Activated effector memory CD4-positive, alpha-beta T cell treated with anti-CD3 and anti-CD28 coated beads, Interleukin-2, amount 50 U/mL, for 16 hours (primary cell): ENCODE results near the gene KRTAP25-1.

Experiments used
- DNase-seq: peaks from one replicate; pipeline ENCODE4 v3.0.0-alpha.2; 2020

KRTAP25-1 gene, protein sequence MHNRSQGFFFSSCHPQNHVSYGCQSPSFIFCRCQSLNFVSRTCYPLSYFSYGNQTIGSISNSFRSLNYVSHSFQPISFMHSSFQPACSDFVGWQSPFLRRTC

DNA sequence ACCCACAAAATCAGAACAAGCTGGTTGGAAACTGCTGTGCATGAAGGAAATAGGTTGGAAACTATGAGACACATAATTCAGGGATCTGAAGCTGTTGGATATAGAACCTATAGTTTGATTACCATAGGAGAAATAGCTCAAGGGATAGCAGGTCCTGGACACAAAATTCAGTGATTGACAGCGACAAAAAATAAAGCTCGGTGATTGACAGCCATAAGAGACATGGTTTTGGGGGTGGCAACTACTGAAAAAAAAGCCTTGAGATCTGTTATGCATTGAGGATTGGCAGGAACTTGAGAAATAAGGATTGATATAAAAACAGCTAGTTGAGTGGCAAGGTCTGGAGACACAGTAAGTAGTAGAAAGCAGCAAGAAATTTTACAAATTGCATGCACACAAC, at the start of gene KRTAP25-1:
TSS of gene KRTAP25-1 (minus strand) at position 300 of the 400 bp plus-strand sequence. CDS start at position 276, 24 bp downstream.
- no peak for DNase-seq

DNA sequence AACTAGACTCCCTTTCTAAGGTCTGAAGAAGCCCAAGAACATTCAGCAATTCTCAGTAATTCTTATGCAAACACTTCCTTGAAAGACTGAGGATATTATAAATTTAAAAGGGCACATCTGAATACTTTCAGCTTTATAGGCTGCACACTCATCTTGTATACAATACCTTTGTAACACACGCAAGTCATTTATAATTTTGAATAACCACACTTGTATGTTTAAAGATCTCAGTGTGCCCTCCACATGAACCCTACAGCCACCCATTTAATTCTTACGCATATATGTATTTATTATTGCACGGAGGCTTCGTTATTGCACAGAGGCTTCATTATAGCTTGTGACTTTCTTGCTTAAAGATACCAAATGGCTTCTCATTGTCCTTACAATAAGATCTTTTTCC, 49.4 kb upstream of the KRTAP25-1 start:
- DNase-seq: no peak

DNA sequence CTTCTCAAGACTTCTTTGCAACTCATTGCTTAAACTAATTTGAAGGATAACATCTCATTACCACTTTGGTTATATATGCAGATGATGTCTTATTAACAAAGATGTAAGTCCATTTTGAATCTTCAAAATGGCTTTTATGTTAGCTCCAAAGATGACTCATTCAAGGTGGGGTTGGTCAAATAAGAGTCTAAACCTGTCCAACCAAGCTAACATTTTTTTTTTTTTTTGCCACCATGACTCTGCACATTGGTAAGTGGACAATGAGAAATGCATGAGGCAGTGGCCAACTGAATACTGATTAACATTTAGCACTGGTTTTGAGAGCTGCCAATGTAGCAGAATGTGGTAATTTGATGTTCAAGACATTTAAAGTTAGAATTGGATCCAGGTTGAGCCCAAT, 48.5 kb upstream of the KRTAP25-1 start:
- DNase-seq: no peak

DNA sequence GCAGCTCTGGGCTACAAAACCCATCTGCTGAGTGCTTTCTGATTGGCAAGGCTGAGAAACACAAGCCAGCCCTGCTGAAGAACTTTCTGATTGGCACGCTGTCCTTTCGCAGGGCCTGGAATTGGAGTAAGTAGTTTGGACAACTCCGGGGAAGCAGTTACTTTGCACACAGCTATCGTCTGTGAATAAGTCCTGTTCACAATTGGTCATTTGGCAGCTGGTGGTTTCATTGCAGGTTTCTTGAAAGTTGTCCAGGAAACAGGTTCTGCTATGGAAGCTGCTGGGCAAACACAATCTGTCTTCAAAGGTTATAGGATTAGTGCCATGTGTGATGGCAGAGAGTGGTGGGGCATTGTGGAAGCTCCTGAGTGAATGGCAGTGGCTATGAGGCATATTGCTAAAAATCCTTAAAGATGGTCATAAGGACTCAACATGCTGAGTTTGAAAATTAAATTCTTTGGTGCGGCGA, 48.0 kb upstream of the KRTAP25-1 start, which contains the start of gene KRTAP27-1:
TSS of gene KRTAP27-1 (minus strand) at position 419 of the 469 bp plus-strand sequence. CDS start at position 393, 26 bp downstream.
- DNase-seq: no peak

DNA sequence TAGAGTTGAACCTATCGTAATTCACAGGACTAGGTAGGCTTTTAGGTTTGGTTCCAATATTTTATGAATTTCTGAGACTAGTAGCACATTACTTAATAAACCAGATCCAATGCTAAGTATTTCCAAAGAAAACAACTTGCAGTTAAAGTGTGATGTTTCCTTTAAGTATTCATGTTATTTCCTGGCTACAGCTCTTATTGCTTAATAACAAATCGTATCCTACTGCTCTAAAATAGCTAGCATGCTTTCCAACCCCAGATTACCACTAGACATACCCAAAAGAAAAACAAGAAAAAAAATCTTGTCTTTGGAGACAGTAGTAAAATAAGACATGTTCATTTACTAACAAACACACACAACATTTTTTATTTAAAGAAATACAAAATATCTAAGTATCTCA, 47.3 kb upstream of the KRTAP25-1 start:
- no peak for DNase-seq

DNA sequence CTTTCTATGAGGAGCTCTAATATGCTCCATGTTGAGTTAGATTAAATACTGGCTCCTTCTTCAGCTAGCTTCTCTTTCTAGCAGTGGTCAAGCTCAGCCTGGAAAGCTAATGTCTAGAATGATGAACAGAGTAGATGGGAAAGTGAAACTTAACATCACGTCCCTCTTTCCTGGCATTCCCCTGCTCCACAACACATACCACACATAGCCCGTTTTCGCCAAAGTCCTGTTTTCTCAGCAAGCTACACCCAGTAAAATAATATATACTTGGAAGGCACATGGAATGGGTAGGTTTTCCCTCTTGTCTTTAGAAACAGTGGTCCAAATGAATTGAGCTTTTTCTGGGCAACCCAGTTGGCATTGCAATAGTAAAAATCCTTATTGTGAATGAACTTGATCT, 44.4 kb upstream of the KRTAP25-1 start:
- DNase-seq: no peak

DNA sequence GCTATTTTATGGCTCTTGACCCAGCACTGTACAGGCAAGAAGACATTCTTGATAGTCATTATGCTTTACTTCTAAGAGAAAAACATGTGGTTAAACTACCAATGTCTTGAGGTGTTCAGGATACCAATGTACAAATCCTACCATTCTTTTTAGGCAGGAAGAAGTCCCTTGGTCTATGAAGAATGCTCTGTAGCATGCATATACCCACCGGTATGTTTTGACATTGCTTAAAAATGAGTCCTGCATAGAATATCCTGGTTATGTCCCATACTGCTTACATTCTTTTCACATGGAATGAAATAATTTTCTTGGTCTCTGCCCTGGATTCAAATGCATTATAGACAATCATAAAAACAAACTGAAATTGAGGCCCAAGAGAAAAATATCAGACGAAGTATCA, 43.4 kb upstream of the KRTAP25-1 start:
- no peak for DNase-seq

DNA sequence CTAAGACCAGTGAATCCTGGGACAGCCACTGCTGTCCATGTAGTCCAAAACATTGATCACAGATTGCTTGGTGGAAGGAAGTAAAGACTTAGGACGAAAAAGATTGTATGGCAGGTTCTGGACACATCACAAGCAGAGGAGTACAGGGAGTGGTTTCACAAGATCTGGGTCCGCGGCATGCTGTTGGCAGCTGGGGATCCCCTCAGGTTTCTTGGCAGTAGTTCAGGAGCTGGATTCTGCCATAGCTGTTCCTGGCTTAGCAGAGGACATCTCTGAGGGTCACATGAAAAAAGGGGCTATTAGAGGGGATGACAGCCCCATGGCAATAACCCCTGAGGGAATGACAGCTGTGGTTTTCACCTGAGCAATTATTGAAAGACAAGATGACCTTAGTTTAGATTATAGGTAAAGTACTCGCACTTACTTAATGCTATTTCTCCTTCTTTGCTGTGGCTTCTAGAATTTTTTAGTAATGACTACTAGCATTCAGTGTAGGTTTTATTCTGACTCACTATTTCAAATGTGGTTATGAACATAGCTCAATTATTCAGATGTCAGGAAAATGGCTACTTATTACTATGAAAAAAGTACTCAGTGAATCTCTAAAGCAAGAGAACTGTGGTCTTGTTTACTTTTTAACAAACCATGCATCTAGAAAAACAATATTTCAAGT, 40.0 kb upstream of the KRTAP25-1 start:
- no peak for DNase-seq

DNA sequence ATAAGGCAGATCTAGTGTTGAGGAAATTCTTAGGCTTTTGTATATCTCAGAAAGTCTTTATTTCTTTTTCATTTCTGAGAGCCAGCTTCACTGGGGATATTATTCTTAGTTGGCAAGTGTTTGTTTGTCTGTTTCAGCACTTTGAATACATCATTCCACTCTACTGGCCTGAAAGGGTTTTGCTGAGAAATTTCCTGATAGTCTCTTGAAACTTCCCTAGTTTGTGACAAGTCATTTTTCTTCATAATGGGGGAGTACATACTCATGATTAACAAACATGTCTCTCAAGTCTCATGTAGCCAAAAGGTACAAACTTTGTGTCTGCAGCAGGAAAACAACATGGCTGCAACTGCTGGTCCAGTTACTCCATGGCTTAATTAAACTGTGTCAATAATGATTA, 37.1 kb upstream of the KRTAP25-1 start:
- no peak for DNase-seq

DNA sequence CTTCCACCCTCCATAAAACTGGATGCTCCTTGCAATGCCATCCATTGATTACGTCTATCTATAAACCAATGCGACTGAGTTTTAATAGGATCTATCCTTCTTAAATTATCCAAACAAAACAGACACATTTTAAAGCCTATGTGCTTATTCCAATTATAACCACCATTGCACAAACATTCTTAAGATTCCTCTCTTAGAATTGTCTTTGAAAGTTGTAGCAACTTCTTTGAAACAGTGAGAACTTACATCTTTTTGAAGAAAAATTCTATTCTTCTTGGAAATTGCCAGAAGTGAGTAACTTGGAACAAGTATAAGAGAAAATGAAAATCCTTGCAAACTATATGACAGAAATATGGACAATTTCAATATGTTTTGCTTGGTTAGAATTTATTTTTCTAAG, 30.9 kb upstream of the KRTAP25-1 start, which contains the start of gene KRTAP26-1:
TSS of gene KRTAP26-1 (minus strand) at position 101 of the 400 bp plus-strand sequence. CDS start 280 bp downstream, outside the sequence.
- no peak for DNase-seq

DNA sequence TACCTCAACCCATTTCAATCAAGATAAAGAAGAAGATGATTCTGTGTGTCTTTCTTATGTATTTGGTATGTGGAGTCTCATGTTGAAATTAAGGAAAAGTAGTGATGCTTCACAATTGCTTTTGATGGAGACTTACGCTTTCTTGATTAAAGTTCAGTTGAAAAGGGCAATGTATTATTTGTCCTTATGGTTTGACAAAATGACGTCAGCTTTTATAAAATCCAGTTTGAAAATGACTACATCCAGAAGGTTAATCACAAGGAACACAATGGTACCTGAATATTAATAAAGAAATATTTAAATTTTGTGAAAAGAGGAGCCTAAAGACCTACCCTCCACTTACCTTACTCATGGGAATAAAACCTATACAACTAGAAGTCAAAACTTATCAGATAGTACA, 26.4 kb upstream of the KRTAP25-1 start:
- no peak for DNase-seq

DNA sequence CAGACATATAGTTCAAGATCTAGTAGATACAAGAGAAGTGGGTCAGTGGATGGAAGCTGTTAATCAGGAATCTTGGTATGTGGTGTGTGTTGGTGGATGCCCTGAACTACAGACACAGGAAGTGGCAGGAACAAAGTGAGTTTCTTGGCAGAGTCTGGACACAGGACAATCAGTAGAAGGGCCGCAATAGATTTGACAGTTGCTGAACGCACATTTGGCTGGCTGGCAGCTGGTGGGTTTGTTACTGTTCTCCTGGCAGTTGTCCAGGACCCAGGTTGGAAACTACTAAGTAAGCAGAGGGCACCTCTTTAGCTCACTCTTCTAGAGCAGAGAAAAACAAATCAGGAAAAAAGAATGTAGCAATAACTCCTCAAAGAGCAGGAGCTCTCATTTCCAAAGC, 17.6 kb upstream of the KRTAP25-1 start:
- no peak for DNase-seq

DNA sequence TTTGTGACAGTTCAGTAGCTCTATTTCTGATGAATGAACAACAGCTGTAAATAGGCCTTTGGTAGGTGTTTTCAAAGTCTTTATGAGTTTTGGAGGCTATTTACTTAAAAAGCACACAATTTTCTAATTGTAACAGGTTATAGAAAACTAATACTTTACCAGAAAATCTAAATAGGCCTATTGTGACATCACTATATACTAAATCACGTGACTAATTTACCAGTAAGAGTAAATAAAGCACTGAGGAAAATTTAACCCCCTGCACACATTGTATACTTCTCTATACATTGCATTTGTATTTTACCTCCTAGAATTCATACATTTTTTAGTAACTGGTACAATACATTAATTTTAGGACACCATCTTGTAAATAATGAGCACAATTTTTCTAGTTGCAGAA, 15.8 kb upstream of the KRTAP25-1 start:
- DNase-seq: no peak

DNA sequence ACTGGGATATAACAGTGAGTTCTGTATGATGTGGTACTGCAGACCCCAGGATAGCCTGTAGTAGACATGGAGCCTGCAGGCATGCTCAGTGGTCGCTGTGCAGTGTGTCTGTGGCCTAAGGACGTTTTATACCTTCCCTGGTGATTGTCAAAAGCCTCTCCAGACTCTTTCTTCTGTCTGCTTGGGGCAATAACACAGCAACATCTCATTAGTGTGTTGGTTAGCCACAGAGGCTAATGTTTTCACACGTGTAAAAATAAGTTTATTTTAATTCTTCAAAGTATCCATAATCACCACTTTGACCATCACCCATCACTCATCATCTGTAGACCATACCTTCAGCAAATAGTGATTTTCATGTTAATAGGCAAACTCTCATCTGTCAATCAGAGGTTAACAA, 6.5 kb downstream of the KRTAP25-1 start, which contains the start of gene KRTAP24-1:
TSS of gene KRTAP24-1 (minus strand) at position 101 of the 400 bp plus-strand sequence. CDS start at position 83, 18 bp downstream.
- no peak for DNase-seq

DNA sequence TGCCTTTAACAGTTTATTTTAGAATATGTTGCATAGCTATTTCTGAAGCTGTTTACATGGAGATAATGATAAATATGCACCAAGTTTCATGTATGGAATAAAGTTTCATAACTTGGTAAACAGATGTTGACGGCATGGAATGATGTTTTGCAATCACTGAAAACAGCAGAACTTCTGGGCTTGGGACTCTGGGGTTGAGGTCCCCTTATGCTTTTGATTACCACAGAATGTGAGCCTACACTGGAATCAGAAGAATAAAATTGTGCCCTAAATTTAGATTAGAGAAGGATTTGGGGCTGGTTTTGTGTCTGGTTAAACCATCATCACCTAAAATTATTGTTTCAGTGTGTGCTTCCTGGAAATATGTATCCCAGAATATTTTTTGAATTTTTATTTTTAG, 17.7 kb downstream of the KRTAP25-1 start:
- no peak for DNase-seq

DNA sequence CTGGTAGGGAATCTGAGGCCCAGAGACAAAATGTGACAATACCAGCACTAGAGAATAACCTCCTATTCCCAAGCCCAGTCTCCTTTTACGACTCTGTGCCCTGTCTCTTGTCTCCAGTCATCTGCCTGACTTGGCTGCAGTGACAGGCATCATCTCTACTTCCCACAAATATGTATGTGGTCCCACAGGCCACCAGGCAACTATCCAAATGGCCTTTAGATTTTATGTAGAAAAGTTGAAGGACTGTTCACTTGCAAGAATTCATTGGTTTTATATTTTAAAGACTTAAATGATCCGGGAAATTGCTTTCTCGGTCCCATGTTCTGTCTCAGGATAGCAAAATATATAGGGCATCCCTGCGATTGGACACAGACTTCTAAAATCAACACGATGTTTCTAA, 18.2 kb downstream of the KRTAP25-1 start:
- no peak for DNase-seq

DNA sequence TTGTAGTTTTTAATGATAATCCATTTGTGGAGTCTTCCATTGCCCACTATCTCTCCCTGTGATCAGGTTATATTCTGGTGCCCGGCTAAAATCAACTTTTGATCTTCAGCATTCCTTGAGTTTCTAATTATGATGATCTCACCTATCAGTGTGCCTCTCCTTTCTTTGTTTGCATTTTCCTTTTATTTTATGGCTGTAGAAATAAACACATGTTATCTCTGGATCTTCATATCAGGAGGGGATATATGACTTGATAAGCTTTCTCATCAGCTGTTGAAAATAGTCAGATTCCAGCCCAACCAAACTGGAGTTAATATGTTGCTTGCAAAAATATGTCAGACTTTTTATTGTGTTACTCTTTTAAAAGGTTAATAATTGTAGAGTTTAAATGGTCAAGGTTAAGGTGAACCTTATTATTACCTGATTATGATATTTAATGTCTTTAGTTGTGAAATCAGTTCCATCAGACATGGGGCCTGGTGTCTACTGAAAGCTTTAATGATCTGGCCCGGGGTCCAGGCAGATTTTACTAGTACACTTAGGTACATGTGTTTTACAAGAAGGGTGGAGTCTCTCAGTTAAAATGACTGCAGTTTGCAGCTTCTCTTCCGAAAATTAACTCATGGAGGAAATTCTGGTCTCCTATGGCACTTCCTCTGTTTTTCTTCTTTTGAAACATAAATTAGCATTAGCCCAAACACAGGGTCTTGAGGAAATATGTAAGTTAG, 19.3 kb downstream of the KRTAP25-1 start:
- DNase-seq: no peak

DNA sequence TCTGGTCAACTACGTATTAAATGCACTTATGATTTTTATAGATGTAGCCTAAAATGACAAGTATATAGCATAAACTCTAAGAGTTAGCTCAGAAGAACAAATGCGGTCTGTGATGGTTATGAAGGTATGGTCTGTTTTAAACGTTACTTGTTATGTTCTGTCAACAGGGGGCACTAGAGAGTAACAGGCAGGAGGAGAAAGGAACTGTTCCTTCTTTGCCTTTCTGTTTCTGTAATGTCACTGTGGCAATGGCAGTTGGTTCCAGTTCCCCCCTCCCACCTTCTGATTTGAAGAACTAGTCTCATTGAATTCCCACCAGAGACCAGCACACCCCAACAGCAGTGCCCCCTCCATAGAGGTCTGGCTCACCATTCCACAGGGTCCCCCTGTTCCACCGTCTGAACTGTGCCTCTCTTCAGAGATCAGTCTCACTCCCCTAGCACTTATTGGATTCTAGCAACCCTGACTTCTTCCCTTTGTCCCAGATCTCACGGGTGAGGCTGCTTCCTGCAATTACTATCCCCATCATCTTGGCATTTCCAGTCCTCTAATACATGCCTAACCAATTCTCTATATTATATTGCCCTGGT, 20.6 kb downstream of the KRTAP25-1 start:
- DNase-seq: no peak

DNA sequence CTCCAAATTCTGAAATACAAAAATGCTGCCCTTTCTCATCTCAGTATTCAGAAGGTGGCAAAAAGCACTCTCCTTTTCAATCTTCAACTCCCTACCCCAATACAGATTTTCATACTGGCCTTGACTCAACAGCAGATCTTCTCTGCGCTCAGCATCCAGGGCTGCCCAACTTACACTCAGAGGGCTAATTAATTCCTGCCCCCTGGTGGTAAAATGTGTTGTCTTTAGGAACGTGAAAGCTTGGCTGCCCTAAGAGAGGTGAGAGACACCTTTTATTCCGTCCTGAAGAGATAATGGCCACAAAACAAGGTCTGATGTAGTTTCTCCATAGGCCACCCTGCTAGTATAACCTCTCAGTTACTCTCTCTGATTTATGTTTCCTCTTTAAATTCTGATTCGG, 31.5 kb downstream of the KRTAP25-1 start:
- no peak for DNase-seq

DNA sequence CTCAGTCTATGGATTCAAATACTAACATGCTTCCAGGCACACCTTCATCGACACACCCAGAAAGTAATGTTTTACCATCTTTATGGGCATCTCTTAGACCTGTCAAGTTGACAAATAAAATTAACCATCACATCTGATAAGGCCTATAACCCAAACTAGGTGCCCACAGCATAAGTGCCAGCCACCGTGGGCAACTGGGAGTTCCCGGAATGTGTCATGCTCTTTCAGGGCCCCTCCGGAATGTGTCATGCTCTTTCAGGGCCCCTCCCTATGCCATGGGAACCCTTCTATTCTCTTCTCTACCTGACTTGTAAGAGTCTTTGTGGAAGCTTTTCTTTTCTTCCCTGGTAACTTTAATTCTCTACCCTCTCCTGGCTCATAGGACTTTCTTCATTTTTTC, 33.2 kb downstream of the KRTAP25-1 start:
- no peak for DNase-seq

DNA sequence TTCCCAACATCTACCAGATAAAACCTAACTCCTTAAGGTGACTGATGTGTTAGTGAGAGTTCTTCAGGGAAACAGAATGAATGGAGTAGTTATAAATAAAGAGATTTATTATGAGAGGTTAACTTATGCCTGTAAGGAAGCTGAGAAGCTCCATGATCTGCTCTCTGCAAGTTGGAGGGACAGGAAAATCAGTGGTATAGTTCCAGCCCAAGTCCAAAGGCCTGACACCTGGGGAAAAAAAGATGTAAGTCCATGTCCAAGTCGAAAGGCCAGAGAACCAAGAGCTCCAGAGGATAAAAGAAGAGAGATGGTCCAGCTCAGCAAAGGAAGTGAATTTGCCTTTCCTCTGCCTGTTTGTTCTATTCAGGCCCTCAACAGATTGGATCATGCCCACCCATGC, 33.6 kb downstream of the KRTAP25-1 start:
- DNase-seq: no peak

DNA sequence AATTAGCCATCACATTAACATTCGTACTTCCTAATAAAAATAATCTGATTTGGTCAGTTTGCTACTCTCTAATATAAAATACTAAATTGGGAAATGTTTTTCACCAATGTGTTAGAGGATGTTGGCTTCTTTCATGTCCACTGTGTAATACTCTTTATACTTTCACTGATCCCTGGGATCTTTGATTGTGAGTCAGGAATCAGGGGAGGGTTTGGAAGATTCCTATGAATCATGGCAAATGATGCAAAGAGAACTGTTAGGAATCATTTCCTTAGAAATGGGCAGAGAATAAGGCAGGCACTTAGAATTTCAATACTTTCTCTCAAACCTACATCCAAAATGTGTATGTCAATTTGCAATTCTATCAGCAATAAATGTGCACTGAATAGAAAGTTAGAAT, 37.5 kb downstream of the KRTAP25-1 start:
- DNase-seq: no peak

DNA sequence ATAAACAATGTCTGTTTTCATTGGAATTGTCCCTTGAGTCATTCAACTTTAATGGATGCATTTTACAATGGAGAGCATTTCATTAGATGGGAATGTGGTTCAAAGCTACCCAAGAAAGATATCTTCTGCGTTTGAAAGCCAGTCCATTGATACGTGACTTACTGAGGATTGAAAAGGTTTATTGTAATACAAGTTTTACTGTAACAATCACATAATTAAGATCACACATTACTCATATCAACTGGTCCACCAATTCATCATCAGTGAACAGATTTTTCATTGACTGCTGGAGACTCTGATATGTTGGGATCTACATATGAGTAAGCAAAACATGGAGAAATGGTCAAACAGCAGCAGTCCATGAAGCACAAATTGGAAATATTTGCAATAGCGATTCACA, 39.4 kb downstream of the KRTAP25-1 start:
- no peak for DNase-seq

DNA sequence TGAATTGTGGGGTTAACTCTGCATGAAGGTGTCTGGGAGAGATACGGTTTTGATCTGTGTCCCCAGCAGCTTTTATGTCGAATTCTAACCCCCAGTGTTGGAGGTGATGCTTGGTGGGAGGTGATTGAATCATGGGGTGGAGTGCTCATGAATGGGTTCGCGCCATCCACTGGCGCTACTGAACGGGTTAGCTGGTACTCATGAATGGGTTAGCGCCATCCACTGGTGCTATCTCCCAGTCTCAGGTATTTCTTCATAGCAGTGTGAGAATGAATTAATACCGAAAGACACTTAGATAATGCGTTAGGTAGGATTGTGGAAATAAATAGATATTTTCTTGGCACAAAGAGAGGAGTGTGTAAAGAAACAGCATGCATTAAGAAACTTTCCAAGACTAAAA, 40.5 kb downstream of the KRTAP25-1 start:
- no peak for DNase-seq
